ENCODE measurements around the gene CLEC19A. TPM values are rescaled to one million over a fixed set of nuclear protein-coding genes. Genes with fewer than 3 reads are reported as not detected.

CLEC19A gene
- total RNA-seq, 1 donor from 2014 or later = not detected

- ATAC-seq = no peak
Observed at GRCh38 chr16:19329932-19330331, 44.4 kb downstream of the CLEC19A start.

GRCh38 chr16:19330841-19331397, 45.4 kb downstream of the CLEC19A start:
- peak; percentile 63 for ATAC-seq

- no peak for ATAC-seq
Observed at GRCh38 chr16:19331794-19332193, 46.3 kb downstream of the CLEC19A start.

- no peak for ATAC-seq
Observed at GRCh38 chr16:19338335-19338734, 52.8 kb downstream of the CLEC19A start.

GRCh38 chr16:19344224-19344801, 58.8 kb downstream of the CLEC19A start:
- ATAC-seq = no peak

- no peak for ATAC-seq
Observed at GRCh38 chr16:19344980-19345379, 59.4 kb downstream of the CLEC19A start.

GRCh38 chr16:19346335-19346922, 60.9 kb downstream of the CLEC19A start:
- no peak for ATAC-seq

GRCh38 chr16:19348125-19348524, 62.6 kb downstream of the CLEC19A start:
- ATAC-seq = no peak

GRCh38 chr16:19348578-19349315, 63.2 kb downstream of the CLEC19A start:
- no peak for ATAC-seq

- ATAC-seq = no peak
Observed at GRCh38 chr16:19354371-19354770, 68.8 kb downstream of the CLEC19A start.

GRCh38 chr16:19356024-19356952, 70.8 kb downstream of the CLEC19A start:
- no peak for ATAC-seq

- ATAC-seq = no peak
Observed at GRCh38 chr16:19359556-19359955, 74.0 kb downstream of the CLEC19A start.

Other genes with a start within 250 kb of the CLEC19A start
- gene COQ7, start 218.1 kb upstream of the CLEC19A start, total RNA-seq = 12.8 TPM
- gene ITPRIPL2, start 171.8 kb upstream of the CLEC19A start, total RNA-seq = 29.2 TPM
- gene SYT17, start 117.5 kb upstream of the CLEC19A start, total RNA-seq = 2.0 TPM
- 5.0 TPM for gene TMC5, start 132.2 kb downstream of the CLEC19A start, total RNA-seq
- gene GDE1, start 236.4 kb downstream of the CLEC19A start, total RNA-seq = 29.9 TPM
- gene CCP110, start 238.2 kb downstream of the CLEC19A start, total RNA-seq = 6.2 TPM